ENCODE data around the gene TEX264. TPM values are rescaled to one million over a fixed set of nuclear protein-coding genes. Genes with fewer than 3 reads are reported as not detected.
"Not testable (repeated sequence)": the region's sequence is repeated elsewhere in the genome, so short reads cannot be mapped to it uniquely, and the experiment has no call there.

Gene TEX264
- total and polyA plus RNA-seq, 3 donors from 2014 or later: 241 to 252 (median 251) TPM

DNA sequence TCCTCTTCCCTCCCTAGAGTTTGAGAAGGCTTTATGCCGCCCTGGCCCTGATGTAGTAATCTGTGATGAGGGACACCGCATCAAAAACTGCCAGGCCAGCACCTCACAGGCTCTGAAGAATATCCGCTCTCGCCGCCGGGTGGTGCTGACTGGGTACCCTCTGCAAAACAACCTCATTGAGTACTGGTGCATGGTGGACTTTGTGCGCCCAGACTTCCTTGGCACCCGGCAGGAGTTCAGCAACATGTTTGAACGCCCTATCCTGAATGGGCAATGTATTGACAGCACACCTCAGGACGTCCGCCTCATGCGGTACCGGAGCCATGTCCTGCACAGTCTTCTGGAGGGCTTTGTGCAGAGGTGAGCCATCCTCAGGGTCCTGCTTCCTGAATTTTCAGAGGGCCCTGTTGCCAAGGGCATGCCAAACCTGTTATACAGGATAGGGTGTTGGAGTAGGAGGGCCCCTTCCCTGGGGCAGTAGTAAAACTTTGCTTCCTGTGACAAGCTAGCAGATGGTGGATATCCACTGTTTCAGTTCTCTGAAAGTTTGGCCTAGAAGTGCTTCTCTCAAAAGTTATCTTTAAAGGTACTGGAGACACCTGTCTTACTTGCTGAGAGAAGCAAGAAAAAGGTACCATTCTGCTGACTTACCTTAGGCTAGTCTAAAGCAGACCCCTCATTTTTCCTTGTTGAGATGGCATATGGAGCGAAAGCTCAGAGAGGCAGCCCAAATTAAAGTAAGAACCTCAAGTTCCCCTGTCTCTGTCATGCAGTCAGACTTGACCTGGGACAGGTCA is 33.7 kb upstream of the TEX264 start:
- no peak for DNase-seq
- Histone ChIP-seq H3K9me3 (no peaks in the 10 kb centered on the region), H3K27me3 (no peaks in the 10 kb centered on the region), H3K4me3 (no peak overlapping the region), H3K36me3 (ENCODE audit: low read depth, missing control alignments) (no peaks in the 10 kb centered on the region), H3K4me1 (no peaks in the 10 kb centered on the region), H3K27ac (no peak overlapping the region)
- WGBS, 2 donors: 94% methylated on average over 12 to 14 of the region's 14 CpGs
- TF ChIP-seq POLR2A (IDR thresholded peaks at IDR 0.05): no peak
- TF ChIP-seq, protein P1, sequence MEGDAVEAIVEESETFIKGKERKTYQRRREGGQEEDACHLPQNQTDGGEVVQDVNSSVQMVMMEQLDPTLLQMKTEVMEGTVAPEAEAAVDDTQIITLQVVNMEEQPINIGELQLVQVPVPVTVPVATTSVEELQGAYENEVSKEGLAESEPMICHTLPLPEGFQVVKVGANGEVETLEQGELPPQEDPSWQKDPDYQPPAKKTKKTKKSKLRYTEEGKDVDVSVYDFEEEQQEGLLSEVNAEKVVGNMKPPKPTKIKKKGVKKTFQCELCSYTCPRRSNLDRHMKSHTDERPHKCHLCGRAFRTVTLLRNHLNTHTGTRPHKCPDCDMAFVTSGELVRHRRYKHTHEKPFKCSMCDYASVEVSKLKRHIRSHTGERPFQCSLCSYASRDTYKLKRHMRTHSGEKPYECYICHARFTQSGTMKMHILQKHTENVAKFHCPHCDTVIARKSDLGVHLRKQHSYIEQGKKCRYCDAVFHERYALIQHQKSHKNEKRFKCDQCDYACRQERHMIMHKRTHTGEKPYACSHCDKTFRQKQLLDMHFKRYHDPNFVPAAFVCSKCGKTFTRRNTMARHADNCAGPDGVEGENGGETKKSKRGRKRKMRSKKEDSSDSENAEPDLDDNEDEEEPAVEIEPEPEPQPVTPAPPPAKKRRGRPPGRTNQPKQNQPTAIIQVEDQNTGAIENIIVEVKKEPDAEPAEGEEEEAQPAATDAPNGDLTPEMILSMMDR (IDR thresholded peaks at IDR 0.05): no peak
- intact Hi-C loops (cut with DNase I; ENCODE audit: low total_unique reads): no loop called here

GRCh38 chr3:51637941-51638471 is 33.0 kb upstream of the TEX264 start:
- intact Hi-C loops (cut with DNase I; ENCODE audit: low total_unique reads): no loop called here
- Histone ChIP-seq H3K4me1 (no peaks in the 10 kb centered on the region), H3K9me3 (no peaks in the 10 kb centered on the region), H3K27me3 (no peaks in the 10 kb centered on the region), H3K36me3 (ENCODE audit: low read depth, missing control alignments) (no peaks in the 10 kb centered on the region), H3K4me3 (no peak overlapping the region), H3K27ac (no peak overlapping the region)
- TF ChIP-seq POLR2A (IDR thresholded peaks at IDR 0.05): no peak
- TF ChIP-seq, protein P1 (IDR thresholded peaks at IDR 0.05): peak; percentile 63 to 75 (median 66)
- 61 to 71% methylated on average over 6 of the region's 6 CpGs for WGBS, 2 donors
- peak; percentile 78 for DNase-seq

GRCh38 chr3:51642462-51642861 is 28.6 kb upstream of the TEX264 start:
- no peaks in the 10 kb centered on the region for H3K9me3 ChIP-seq
- TF ChIP-seq, protein P1 (IDR thresholded peaks at IDR 0.05): peak in 2 of 3 experiments; percentile 7 to 10
- TF ChIP-seq POLR2A (IDR thresholded peaks at IDR 0.05): no peak

GRCh38 chr3:51646091-51646490 is 25.0 kb upstream of the TEX264 start:
- WGBS, 2 donors: 90 to 95% methylated on average over 9 of the region's 9 CpGs

More at GRCh38 chr3:51642462-51642861, 28.6 kb upstream of the TEX264 start:
- H3K27me3 ChIP-seq: no peaks in the 10 kb centered on the region
- H3K27ac ChIP-seq: no peak overlapping the region
- intact Hi-C loops (cut with DNase I; ENCODE audit: low total_unique reads): no loop called here
- H3K36me3 ChIP-seq (ENCODE audit: low read depth, missing control alignments): no peaks in the 10 kb centered on the region
- DNase-seq: no peak
- WGBS, 2 donors: 19 to 31% methylated on average over 2 of the region's 2 CpGs
- no peaks in the 10 kb centered on the region for H3K4me1 ChIP-seq
- H3K4me3 ChIP-seq: no peak overlapping the region

DNA sequence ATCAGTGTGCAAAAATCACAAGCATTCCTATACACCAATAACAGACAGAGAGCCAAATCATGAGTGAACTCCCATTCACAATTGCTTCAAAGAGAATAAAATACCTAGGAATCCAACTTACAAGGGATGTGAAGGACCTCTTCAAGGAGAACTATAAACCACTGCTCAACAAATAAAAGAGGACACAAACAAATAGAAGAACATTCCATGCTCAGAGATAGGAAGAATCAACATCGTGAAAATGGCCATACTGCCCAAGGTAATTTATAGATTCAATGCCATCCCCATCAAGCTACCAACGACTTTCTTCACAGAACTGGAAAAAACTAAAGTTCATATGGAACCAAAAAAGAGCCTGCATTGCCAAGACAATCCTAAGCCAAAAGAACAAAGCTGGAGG is 18.9 kb upstream of the TEX264 start:
- WGBS, 2 donors: 99 to 100% methylated on average over 2 of the region's 2 CpGs
- intact Hi-C loops (cut with DNase I; ENCODE audit: low total_unique reads); H3K36me3 ChIP-seq (ENCODE audit: low read depth, missing control alignments); H3K27me3 ChIP-seq; H3K27ac ChIP-seq; H3K4me1 ChIP-seq; H3K9me3 ChIP-seq; DNase-seq; H3K4me3 ChIP-seq: not testable (repeated sequence)

More at GRCh38 chr3:51646091-51646490, 25.0 kb upstream of the TEX264 start:
- Histone ChIP-seq H3K9me3 (no peaks in the 10 kb centered on the region), H3K27me3 (no peaks in the 10 kb centered on the region), H3K4me3 (no peak overlapping the region), H3K36me3 (ENCODE audit: low read depth, missing control alignments) (no peaks in the 10 kb centered on the region), H3K4me1 (no peaks in the 10 kb centered on the region), H3K27ac (no peak overlapping the region)
- no peak for DNase-seq
- TF ChIP-seq, protein P1 (IDR thresholded peaks at IDR 0.05): no peak
- TF ChIP-seq POLR2A (IDR thresholded peaks at IDR 0.05): no peak
- intact Hi-C loops (cut with DNase I; ENCODE audit: low total_unique reads): no loop called here

DNA sequence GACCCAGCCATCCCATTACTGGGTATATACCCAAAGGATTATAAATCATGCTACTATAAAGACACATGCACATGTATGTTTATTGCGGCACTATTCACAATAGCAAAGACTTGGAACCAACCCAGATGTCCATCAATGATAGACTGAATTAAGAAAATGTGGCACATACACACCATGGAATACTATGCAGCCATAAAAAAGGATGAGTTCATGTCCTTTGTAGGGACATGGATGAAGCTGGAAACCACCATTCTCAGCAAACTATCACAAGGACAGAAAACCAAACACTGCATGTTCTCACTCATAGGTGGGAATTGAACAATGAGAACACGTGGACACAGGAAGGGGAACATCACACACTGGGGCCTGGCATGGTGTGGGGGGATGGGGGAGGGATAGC is 17.6 kb upstream of the TEX264 start:
- H3K4me1 ChIP-seq; H3K27me3 ChIP-seq; DNase-seq; H3K36me3 ChIP-seq (ENCODE audit: low read depth, missing control alignments); H3K9me3 ChIP-seq; intact Hi-C loops (cut with DNase I; ENCODE audit: low total_unique reads); H3K27ac ChIP-seq; H3K4me3 ChIP-seq: not testable (repeated sequence)
- 98 to 100% methylated on average over 2 of the region's 2 CpGs for WGBS, 2 donors
